Measurements from ENCODE around the gene TRAFD1.

- TF ChIP-seq POLR2AphosphoS5 (IDR thresholded peaks at IDR 0.05; ENCODE audit: low read depth): no peak
- TF ChIP-seq, protein P1, sequence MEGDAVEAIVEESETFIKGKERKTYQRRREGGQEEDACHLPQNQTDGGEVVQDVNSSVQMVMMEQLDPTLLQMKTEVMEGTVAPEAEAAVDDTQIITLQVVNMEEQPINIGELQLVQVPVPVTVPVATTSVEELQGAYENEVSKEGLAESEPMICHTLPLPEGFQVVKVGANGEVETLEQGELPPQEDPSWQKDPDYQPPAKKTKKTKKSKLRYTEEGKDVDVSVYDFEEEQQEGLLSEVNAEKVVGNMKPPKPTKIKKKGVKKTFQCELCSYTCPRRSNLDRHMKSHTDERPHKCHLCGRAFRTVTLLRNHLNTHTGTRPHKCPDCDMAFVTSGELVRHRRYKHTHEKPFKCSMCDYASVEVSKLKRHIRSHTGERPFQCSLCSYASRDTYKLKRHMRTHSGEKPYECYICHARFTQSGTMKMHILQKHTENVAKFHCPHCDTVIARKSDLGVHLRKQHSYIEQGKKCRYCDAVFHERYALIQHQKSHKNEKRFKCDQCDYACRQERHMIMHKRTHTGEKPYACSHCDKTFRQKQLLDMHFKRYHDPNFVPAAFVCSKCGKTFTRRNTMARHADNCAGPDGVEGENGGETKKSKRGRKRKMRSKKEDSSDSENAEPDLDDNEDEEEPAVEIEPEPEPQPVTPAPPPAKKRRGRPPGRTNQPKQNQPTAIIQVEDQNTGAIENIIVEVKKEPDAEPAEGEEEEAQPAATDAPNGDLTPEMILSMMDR (conservative IDR thresholded peaks at IDR 0.05; ENCODE audit: low read depth in 2 of 2): no peak
- TF ChIP-seq EZH2 (IDR thresholded peaks at IDR 0.05; ENCODE audit: low read depth, unreplicated experiment): no peak
- TF ChIP-seq ETS1 (IDR thresholded peaks at IDR 0.05): no peak
- no peak for TF ChIP-seq EZH2phosphoT487 (IDR thresholded peaks at IDR 0.05; ENCODE audit: unreplicated experiment)
- TF ChIP-seq REST (IDR thresholded peaks at IDR 0.05; ENCODE audit: unreplicated experiment): no peak
- no peak for TF ChIP-seq JUNB (IDR thresholded peaks at IDR 0.05; ENCODE audit: unreplicated experiment)
- no peak for TF ChIP-seq CREB1 (CRISPR knock-in tag; IDR thresholded peaks at IDR 0.05; ENCODE audit: low read depth)
These were observed 44.6 kb downstream of the TRAFD1 start for GRCh38 chr12:112169966-112170365.
